Measurements from ENCODE around the gene GAS2.
A peak's percentile ranks its signal among the peaks of the same experiment; 100 is the strongest.

GAS2 gene

GRCh38 chr11:22713336-22713735 is 46.9 kb downstream of the GAS2 start:
- H3K4me3 ChIP-seq (ENCODE audit: low read length), result no peak overlapping the region
- no peak for DNase-seq (ENCODE audit: low read depth, low spot score)

- no peak for DNase-seq (ENCODE audit: low read depth, low spot score)
- H3K4me3 ChIP-seq (ENCODE audit: low read length), result no peak overlapping the region
These were observed 49.6 kb downstream of the GAS2 start for GRCh38 chr11:22715971-22716370.

GRCh38 chr11:22720457-22720856 is 54.0 kb downstream of the GAS2 start:
- no peak overlapping the region for H3K4me3 ChIP-seq (ENCODE audit: low read length)
- no peak for DNase-seq (ENCODE audit: low read depth, low spot score)

- H3K4me3 ChIP-seq (ENCODE audit: low read length), result no peak overlapping the region
- DNase-seq (ENCODE audit: low read depth, low spot score), result no peak
These were observed 56.9 kb downstream of the GAS2 start for GRCh38 chr11:22723274-22723673.

- DNase-seq (ENCODE audit: low read depth, low spot score), result no peak
- no peak overlapping the region for H3K4me3 ChIP-seq (ENCODE audit: low read length)
These were observed 58.7 kb downstream of the GAS2 start for GRCh38 chr11:22725079-22725478.

- H3K4me3 ChIP-seq (ENCODE audit: low read length), result no peak overlapping the region
- no peak for DNase-seq (ENCODE audit: low read depth, low spot score)
These were observed 62.4 kb downstream of the GAS2 start for GRCh38 chr11:22728600-22729389.

- peak; percentile 11 for DNase-seq (ENCODE audit: low read depth, low spot score)
- no peak overlapping the region for H3K4me3 ChIP-seq (ENCODE audit: low read length)
These were observed 63.9 kb downstream of the GAS2 start for GRCh38 chr11:22730319-22730718.

- no peak for DNase-seq (ENCODE audit: low read depth, low spot score)
- H3K4me3 ChIP-seq (ENCODE audit: low read length), result no peak overlapping the region
These were observed 66.2 kb downstream of the GAS2 start for GRCh38 chr11:22732588-22732987.

- H3K4me3 ChIP-seq (ENCODE audit: low read length), result no peak overlapping the region
- no peak for DNase-seq (ENCODE audit: low read depth, low spot score)
These were observed 67.3 kb downstream of the GAS2 start for GRCh38 chr11:22733475-22734248.

GRCh38 chr11:22734628-22735345 is 68.4 kb downstream of the GAS2 start:
- DNase-seq (ENCODE audit: low read depth, low spot score), result no peak

GRCh38 chr11:22742157-22742613 is 75.8 kb downstream of the GAS2 start:
- no peak for DNase-seq (ENCODE audit: low read depth, low spot score)
- H3K4me3 ChIP-seq (ENCODE audit: low read length), result no peak overlapping the region

More at GRCh38 chr11:22734628-22735345, 68.4 kb downstream of the GAS2 start:
- no peak overlapping the region for H3K4me3 ChIP-seq (ENCODE audit: low read length)

- no peak overlapping the region for H3K4me3 ChIP-seq (ENCODE audit: low read length)
- no peak for DNase-seq (ENCODE audit: low read depth, low spot score)
These were observed 83.1 kb downstream of the GAS2 start for GRCh38 chr11:22749536-22749935.

GRCh38 chr11:22752908-22753310 is 86.5 kb downstream of the GAS2 start:
- no peak for DNase-seq (ENCODE audit: low read depth, low spot score)

GRCh38 chr11:22753416-22753815 is 87.0 kb downstream of the GAS2 start:
- no peak overlapping the region for H3K4me3 ChIP-seq (ENCODE audit: low read length)
- DNase-seq (ENCODE audit: low read depth, low spot score), result no peak

More at GRCh38 chr11:22752908-22753310, 86.5 kb downstream of the GAS2 start:
- H3K4me3 ChIP-seq (ENCODE audit: low read length), result no peak overlapping the region

GRCh38 chr11:22761066-22761465 is 94.7 kb downstream of the GAS2 start:
- H3K4me3 ChIP-seq (ENCODE audit: low read length), result no peak overlapping the region
- DNase-seq (ENCODE audit: low read depth, low spot score), result no peak

GRCh38 chr11:22763166-22763565 is 96.8 kb downstream of the GAS2 start:
- no peak for DNase-seq (ENCODE audit: low read depth, low spot score)
- no peak overlapping the region for H3K4me3 ChIP-seq (ENCODE audit: low read length)

GRCh38 chr11:22764735-22765134 is 98.3 kb downstream of the GAS2 start:
- no peak overlapping the region for H3K4me3 ChIP-seq (ENCODE audit: low read length)
- no peak for DNase-seq (ENCODE audit: low read depth, low spot score)

GRCh38 chr11:22768281-22768680 is 101.9 kb downstream of the GAS2 start:
- no peak for DNase-seq (ENCODE audit: low read depth, low spot score)
- no peak overlapping the region for H3K4me3 ChIP-seq (ENCODE audit: low read length)

- DNase-seq (ENCODE audit: low read depth, low spot score), result no peak
- no peak overlapping the region for H3K4me3 ChIP-seq (ENCODE audit: low read length)
These were observed 102.7 kb downstream of the GAS2 start for GRCh38 chr11:22769081-22769480.

GRCh38 chr11:22774716-22775115 is 108.3 kb downstream of the GAS2 start:
- H3K4me3 ChIP-seq (ENCODE audit: low read length), result no peak overlapping the region

More at GRCh38 chr11:22774716-22775115, 108.3 kb downstream of the GAS2 start:
- DNase-seq (ENCODE audit: low read depth, low spot score), result no peak

Measured in Jurkat, Clone E6-1 (cell line).